ENCODE data around the gene FAF1.
"Not testable (repeated sequence)": the region's sequence is repeated elsewhere in the genome, so short reads cannot be mapped to it uniquely, and the experiment has no call there.

The FAF1 gene

DNA sequence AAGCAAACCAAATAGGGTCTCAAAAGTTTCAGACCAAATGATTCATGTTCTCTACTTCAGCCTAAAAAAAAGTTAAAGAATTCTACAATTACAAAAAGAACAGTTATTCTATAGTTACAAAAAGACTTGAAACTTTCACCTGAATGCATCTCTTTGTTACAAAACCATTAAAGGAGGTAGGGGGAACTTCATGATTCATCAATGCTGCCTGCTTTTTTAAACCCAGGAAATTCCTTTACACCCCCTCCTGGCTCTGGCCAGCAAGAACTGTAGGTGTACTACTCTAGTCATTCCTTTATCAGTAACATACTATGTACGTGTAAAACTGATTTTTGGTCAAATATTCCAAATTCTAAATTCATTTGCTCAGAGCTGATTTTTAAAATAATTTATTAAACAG, 5.0 kb downstream of the FAF1 start:
- Histone ChIP-seq H3K4me1 (ENCODE audit: insufficient read depth, low read length) (peaks cover 6% of the 10 kb centered on the region; the same call in 1 of the 2 replicates), H3K27ac (ENCODE audit: low read depth, low read length) (no peak overlapping the region), H3K36me3 (ENCODE audit: insufficient read depth, low read length) (peaks cover 3% of the 10 kb centered on the region; the same call in 1 of the 2 replicates), H3K27me3 (ENCODE audit: insufficient read depth, low read length) (no peaks in the 10 kb centered on the region), H3K9me3 (ENCODE audit: insufficient read depth, low read depth, low read length) (no peaks in the 10 kb centered on the region), H3K4me3 (ENCODE audit: low read length) (no peak overlapping the region), H3K9ac (ENCODE audit: low read depth, low read length) (no peak overlapping the region)
- WGBS, result 89% methylated on average over 1 of the region's 1 CpG

DNA sequence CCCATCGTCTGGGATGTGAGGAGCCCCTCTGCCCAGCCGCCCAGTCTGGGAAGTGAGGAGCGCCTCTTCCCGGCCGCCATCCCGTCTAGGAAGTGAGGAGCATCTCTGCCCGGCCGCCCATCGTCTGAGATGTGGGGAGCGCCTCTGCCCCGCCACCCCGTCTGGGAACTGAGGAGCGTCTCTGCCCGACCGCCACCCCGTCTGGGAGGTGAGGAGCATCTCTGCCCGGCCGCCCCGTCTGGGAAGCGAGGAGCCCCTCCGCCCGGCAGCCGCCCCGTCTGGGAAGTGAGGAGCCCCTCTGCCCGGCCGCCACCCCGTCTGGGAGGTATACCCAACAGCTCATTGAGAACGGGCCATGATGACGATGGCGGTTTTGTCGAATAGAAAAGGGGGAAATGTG, 7.5 kb downstream of the FAF1 start:
- not testable (repeated sequence) for H3K27ac ChIP-seq (ENCODE audit: low read depth, low read length); H3K4me3 ChIP-seq (ENCODE audit: low read length); H3K36me3 ChIP-seq (ENCODE audit: insufficient read depth, low read length); H3K27me3 ChIP-seq (ENCODE audit: insufficient read depth, low read length); H3K9ac ChIP-seq (ENCODE audit: low read depth, low read length); H3K9me3 ChIP-seq (ENCODE audit: insufficient read depth, low read depth, low read length); H3K4me1 ChIP-seq (ENCODE audit: insufficient read depth, low read length)
- WGBS, result 95% methylated on average over 31 of the region's 31 CpGs

DNA sequence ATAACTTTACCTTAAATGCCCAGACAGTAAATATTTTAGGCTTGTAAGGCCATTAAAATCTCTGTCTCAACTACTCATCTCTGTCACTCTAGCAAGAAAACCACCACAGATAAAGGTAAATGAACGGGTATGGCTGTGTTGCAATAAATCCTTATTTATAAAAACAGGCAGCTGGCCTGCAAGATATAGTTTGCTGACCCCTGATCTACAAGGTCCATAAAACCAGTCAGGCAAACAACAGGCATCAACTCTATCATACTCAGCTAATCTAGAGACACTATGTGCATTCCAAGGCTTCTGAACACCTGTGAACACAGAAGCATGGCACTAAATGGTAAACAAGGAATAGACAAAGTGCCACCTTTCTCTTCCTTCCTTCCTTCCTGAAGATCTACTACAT, 9.7 kb downstream of the FAF1 start:
- Histone ChIP-seq H3K27ac (ENCODE audit: low read depth, low read length) (no peak overlapping the region), H3K27me3 (ENCODE audit: insufficient read depth, low read length) (no peaks in the 10 kb centered on the region), H3K36me3 (ENCODE audit: insufficient read depth, low read length) (0 out of 2 replicates have a peak, but pooled peaks cover 3% of the 10 kb centered on the region), H3K9ac (ENCODE audit: low read depth, low read length) (no peak overlapping the region), H3K4me3 (ENCODE audit: low read length) (no peak overlapping the region), H3K4me1 (ENCODE audit: insufficient read depth, low read length) (no peaks in the 10 kb centered on the region; the same call in 1 of the 2 replicates), H3K9me3 (ENCODE audit: insufficient read depth, low read depth, low read length) (no peaks in the 10 kb centered on the region)
- 100% methylated on average over 1 of the region's 1 CpG for WGBS

DNA sequence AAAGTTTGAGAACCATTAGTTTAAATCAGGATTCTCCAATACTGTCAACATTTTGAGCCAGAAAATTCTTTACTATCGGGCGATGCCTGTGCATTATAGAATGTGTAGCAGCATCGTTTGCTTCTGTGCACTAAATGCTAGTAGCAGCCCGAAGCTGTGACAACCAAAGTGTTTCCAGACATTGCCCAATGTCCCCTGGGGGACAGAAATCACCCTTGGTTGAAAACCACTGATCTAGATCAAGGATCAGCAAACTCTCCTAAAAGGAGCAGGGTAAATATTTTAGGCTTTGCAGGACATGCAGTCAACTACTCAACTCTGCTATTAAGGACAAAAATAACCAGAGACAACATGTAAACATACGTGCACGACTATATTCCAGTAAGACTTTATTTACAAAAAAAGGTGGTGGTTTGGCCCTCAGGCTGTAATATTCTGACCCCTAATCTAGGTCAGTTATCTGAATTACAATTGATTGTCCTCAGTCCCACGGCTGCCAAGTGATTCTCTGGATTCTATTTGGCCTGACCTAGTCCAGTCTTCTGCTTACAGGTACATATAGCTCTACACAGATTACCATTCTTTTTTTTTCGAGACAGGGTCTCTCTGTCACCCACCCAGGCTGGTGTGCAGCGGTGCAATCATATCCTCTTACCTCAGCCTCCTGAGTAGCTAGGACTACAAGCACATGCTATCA, 10.6 kb downstream of the FAF1 start:
- no peaks in the 10 kb centered on the region for H3K27me3 ChIP-seq (ENCODE audit: insufficient read depth, low read length)
- no peak overlapping the region for H3K4me3 ChIP-seq (ENCODE audit: low read length)
- no peaks in the 10 kb centered on the region for H3K9me3 ChIP-seq (ENCODE audit: insufficient read depth, low read depth, low read length)
- H3K27ac ChIP-seq (ENCODE audit: low read depth, low read length), result no peak overlapping the region
- no peaks in the 10 kb centered on the region for H3K4me1 ChIP-seq (ENCODE audit: insufficient read depth, low read length)
- H3K36me3 ChIP-seq (ENCODE audit: insufficient read depth, low read length), result 0 out of 2 replicates have a peak, but pooled peaks cover 3% of the 10 kb centered on the region
- WGBS, result 94% methylated on average over 9 of the region's 9 CpGs
- no peak overlapping the region for H3K9ac ChIP-seq (ENCODE audit: low read depth, low read length)

DNA sequence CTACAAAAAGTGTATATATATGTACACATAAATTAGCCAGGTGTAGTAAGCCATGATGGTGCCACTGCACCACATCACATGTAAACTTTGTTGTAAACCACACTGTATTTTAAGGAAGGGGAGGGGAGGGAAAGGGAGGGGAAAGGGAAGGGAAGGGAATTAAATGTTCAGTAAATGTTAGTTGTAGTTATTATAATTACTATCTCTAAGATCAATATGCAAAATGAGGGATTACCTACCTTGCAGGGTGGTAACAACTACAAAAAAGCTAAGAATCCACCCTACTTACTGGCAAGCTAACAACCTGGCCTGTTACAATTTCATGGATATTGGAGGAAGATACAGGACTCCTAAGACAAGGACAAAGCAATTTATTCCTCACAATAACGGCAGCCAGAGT, 17.7 kb downstream of the FAF1 start:
- no peaks in the 10 kb centered on the region for H3K36me3 ChIP-seq (ENCODE audit: insufficient read depth, low read length)
- H3K9ac ChIP-seq (ENCODE audit: low read depth, low read length), result no peak overlapping the region
- no peak overlapping the region for H3K27ac ChIP-seq (ENCODE audit: low read depth, low read length)
- 100% methylated on average over 1 of the region's 1 CpG for WGBS
- no peaks in the 10 kb centered on the region for H3K27me3 ChIP-seq (ENCODE audit: insufficient read depth, low read length)
- H3K4me3 ChIP-seq (ENCODE audit: low read length), result no peak overlapping the region
- H3K4me1 ChIP-seq (ENCODE audit: insufficient read depth, low read length), result no peaks in the 10 kb centered on the region
- no peaks in the 10 kb centered on the region for H3K9me3 ChIP-seq (ENCODE audit: insufficient read depth, low read depth, low read length)

DNA sequence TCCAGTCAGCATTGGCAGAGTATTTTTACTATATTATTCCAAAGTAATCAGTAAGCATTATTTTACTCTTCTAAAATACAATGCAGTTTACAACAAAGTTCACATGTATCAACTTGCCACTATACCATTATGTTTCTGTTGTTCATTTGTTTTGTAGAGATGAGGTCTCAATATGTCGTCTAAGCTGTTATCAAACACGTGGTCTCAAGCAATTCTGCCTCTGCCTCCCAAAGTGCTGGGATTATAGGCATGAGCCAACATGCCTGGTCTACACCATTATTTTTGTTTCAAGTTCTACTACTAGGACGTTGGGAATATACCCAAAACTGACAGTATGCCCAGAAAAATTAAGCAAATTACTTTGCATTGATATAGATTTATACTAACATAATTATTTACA, 19.8 kb downstream of the FAF1 start:
- Histone ChIP-seq H3K9me3 (ENCODE audit: insufficient read depth, low read depth, low read length) (no peaks in the 10 kb centered on the region), H3K4me1 (ENCODE audit: insufficient read depth, low read length) (peaks cover 5% of the 10 kb centered on the region; the same call in 1 of the 2 replicates), H3K27me3 (ENCODE audit: insufficient read depth, low read length) (no peaks in the 10 kb centered on the region), H3K27ac (ENCODE audit: low read depth, low read length) (no peak overlapping the region), H3K36me3 (ENCODE audit: insufficient read depth, low read length) (no peaks in the 10 kb centered on the region), H3K9ac (ENCODE audit: low read depth, low read length) (no peak overlapping the region), H3K4me3 (ENCODE audit: low read length) (no peak overlapping the region)
- WGBS, result 94% methylated on average over 3 of the region's 3 CpGs

DNA sequence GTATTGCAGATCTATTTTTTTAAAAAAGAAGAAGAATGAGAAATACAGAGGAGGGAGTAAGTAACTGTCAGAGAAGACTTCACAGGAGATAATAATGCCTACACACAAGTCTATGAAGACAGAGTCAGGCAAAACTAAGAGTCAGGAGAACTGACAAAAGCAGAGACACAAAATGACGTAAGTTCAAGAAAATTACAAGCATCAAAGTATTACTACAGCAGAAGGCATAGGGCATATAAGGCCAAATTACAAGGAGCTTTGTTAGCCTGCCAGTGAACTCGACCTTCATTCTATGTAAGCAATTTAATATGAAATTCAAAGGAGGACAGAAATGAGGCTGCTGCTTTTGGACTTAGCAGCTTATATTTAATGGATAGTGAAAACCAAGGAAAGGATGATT, 23.7 kb downstream of the FAF1 start:
- no peak overlapping the region for H3K4me3 ChIP-seq (ENCODE audit: low read length)
- no peak overlapping the region for H3K9ac ChIP-seq (ENCODE audit: low read depth, low read length)
- H3K4me1 ChIP-seq (ENCODE audit: insufficient read depth, low read length), result peaks cover 5% of the 10 kb centered on the region; the same call in 1 of the 2 replicates
- no peaks in the 10 kb centered on the region for H3K9me3 ChIP-seq (ENCODE audit: insufficient read depth, low read depth, low read length)
- no peaks in the 10 kb centered on the region for H3K36me3 ChIP-seq (ENCODE audit: insufficient read depth, low read length)
- H3K27ac ChIP-seq (ENCODE audit: low read depth, low read length), result no peak overlapping the region
- 95% methylated on average over 2 of the region's 2 CpGs for WGBS
- H3K27me3 ChIP-seq (ENCODE audit: insufficient read depth, low read length), result no peaks in the 10 kb centered on the region

DNA sequence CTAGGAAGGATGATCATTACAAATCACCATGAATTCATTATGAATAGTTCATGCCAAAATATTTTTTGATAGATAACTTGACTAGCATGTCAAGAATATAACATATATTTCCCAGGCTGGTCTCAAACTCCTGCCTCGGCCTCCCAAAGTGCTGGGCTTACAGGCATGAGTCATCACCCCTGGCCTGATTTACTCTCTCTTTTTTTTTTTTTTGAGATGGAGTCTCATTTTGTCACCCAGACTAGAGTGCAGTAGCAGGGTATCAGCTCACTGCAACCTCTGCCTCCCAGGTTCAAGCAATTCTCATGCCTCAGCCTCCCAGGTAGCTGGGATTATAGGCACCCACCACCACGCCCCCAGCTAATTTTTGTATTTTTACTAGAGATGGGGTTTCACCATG, 24.8 kb downstream of the FAF1 start:
- 91% methylated on average over 2 of the region's 2 CpGs for WGBS
- not testable (repeated sequence) for H3K9me3 ChIP-seq (ENCODE audit: insufficient read depth, low read depth, low read length); H3K4me3 ChIP-seq (ENCODE audit: low read length); H3K27ac ChIP-seq (ENCODE audit: low read depth, low read length); H3K4me1 ChIP-seq (ENCODE audit: insufficient read depth, low read length); H3K9ac ChIP-seq (ENCODE audit: low read depth, low read length); H3K36me3 ChIP-seq (ENCODE audit: insufficient read depth, low read length); H3K27me3 ChIP-seq (ENCODE audit: insufficient read depth, low read length)

DNA sequence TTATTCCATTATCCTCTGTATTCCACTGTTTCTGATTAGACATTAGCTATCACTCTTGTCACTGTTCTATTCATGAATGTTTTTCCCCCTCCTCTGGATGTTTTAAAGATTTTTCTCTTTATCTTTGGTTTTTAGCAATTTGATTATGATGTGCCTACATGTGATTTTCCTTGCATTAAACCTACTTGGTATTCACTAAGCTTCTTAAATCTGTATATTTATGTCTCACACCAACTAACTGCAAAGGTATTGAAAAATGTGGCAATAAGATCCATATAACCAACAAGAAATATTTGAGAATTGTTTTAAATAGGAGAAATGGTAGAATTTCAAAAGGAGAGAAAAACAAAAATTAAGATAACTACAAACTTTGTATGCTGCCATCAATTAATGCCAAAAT, 25.2 kb downstream of the FAF1 start:
- H3K36me3 ChIP-seq (ENCODE audit: insufficient read depth, low read length), result no peaks in the 10 kb centered on the region
- no peak overlapping the region for H3K27ac ChIP-seq (ENCODE audit: low read depth, low read length)
- no peaks in the 10 kb centered on the region for H3K9me3 ChIP-seq (ENCODE audit: insufficient read depth, low read depth, low read length)
- no peaks in the 10 kb centered on the region for H3K27me3 ChIP-seq (ENCODE audit: insufficient read depth, low read length)
- no peak overlapping the region for H3K9ac ChIP-seq (ENCODE audit: low read depth, low read length)
- peaks cover 5% of the 10 kb centered on the region; the same call in 1 of the 2 replicates for H3K4me1 ChIP-seq (ENCODE audit: insufficient read depth, low read length)
- no peak overlapping the region for H3K4me3 ChIP-seq (ENCODE audit: low read length)

DNA sequence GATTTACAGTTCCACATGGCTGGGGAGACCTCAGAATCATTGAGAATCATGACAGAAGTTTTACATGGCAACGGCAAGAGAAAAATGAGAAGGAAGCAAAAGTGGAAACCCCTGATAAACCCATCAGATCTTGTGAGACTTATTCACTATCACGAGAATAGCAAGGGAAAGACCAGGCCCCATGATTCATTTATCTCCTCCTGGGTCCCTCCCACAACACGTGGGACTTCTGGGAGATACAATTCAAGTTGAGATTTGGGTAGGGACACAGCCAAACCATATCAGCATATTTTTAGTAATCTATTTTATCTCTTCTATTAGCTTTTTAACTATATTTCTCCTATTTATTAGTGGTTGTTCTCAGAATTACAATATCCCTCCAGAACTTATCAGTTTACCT, 26.3 kb downstream of the FAF1 start:
- not testable (repeated sequence) for H3K9ac ChIP-seq (ENCODE audit: low read depth, low read length); H3K27ac ChIP-seq (ENCODE audit: low read depth, low read length); H3K4me1 ChIP-seq (ENCODE audit: insufficient read depth, low read length); H3K36me3 ChIP-seq (ENCODE audit: insufficient read depth, low read length); H3K9me3 ChIP-seq (ENCODE audit: insufficient read depth, low read depth, low read length); H3K4me3 ChIP-seq (ENCODE audit: low read length); H3K27me3 ChIP-seq (ENCODE audit: insufficient read depth, low read length)
- WGBS, result 84% methylated on average over 3 of the region's 3 CpGs

DNA sequence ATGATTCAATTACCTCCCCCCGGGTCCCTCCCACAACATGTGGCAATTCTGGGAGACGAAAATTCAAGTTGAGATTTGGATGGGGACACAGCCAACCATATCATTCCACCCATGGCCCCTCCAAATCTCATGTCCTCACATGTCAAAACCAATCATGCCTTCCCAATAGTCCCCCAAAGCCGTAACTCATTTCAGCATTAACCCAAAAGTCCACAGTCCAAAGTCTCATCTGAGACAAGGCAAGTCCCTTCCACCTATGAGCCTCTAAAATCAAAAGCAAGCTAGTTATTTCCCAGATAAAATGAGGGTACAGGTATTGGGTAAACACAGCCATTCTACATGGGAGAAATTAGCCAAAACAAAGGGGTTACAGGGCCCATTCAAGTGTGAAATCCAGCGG, 28.0 kb downstream of the FAF1 start:
- 93% methylated on average over 4 of the region's 4 CpGs for WGBS
- H3K4me1 ChIP-seq (ENCODE audit: insufficient read depth, low read length); H3K36me3 ChIP-seq (ENCODE audit: insufficient read depth, low read length); H3K9me3 ChIP-seq (ENCODE audit: insufficient read depth, low read depth, low read length); H3K27me3 ChIP-seq (ENCODE audit: insufficient read depth, low read length); H3K9ac ChIP-seq (ENCODE audit: low read depth, low read length); H3K27ac ChIP-seq (ENCODE audit: low read depth, low read length); H3K4me3 ChIP-seq (ENCODE audit: low read length): not testable (repeated sequence)
